ENCODE results near the gene MCTP1.

Gene MCTP1

GRCh38 chr5:94682814-94683520, 601.9 kb downstream of the MCTP1 start:
- DNase-seq: no peak

GRCh38 chr5:94675965-94676618, 608.8 kb downstream of the MCTP1 start:
- no peak for DNase-seq

GRCh38 chr5:94674490-94675382, 610.2 kb downstream of the MCTP1 start:
- no peak for DNase-seq

- DNase-seq: no peak
These were observed 612.1 kb downstream of the MCTP1 start for GRCh38 chr5:94672746-94673145.

GRCh38 chr5:94670726-94671125, 614.2 kb downstream of the MCTP1 start:
- DNase-seq: no peak

GRCh38 chr5:94667937-94668336, 617.0 kb downstream of the MCTP1 start:
- no peak for DNase-seq

- DNase-seq: no peak
These were observed 623.8 kb downstream of the MCTP1 start for GRCh38 chr5:94661086-94661485.

GRCh38 chr5:94660506-94660905, 624.4 kb downstream of the MCTP1 start:
- no peak for DNase-seq

GRCh38 chr5:94658272-94658671, 626.6 kb downstream of the MCTP1 start:
- no peak for DNase-seq
